Measurements from ENCODE around the gene PPP1R14C.

Gene PPP1R14C

GRCh38 chr6:150228072-150228733 is 85.4 kb downstream of the PPP1R14C start:
- no peak for DNase-seq

GRCh38 chr6:150229436-150230163 is 86.8 kb downstream of the PPP1R14C start:
- no peak for DNase-seq

GRCh38 chr6:150230164-150230561 is 87.3 kb downstream of the PPP1R14C start:
- no peak for DNase-seq

- no peak for DNase-seq
Observed at GRCh38 chr6:150230832-150231524, 88.1 kb downstream of the PPP1R14C start.

GRCh38 chr6:150231525-150231850 is 88.6 kb downstream of the PPP1R14C start:
- DNase-seq = no peak

GRCh38 chr6:150233843-150234269 is 91.0 kb downstream of the PPP1R14C start:
- no peak for DNase-seq

- no peak for DNase-seq
Observed at GRCh38 chr6:150235218-150235617, 92.4 kb downstream of the PPP1R14C start.

GRCh38 chr6:150236114-150236513 is 93.3 kb downstream of the PPP1R14C start:
- no peak for DNase-seq

- no peak for DNase-seq
Observed at GRCh38 chr6:150236544-150236943, 93.7 kb downstream of the PPP1R14C start.

GRCh38 chr6:150237626-150238025 is 94.8 kb downstream of the PPP1R14C start:
- DNase-seq = no peak

- DNase-seq = no peak
Observed at GRCh38 chr6:150238336-150238741, 95.5 kb downstream of the PPP1R14C start.

GRCh38 chr6:150238846-150239407 is 96.1 kb downstream of the PPP1R14C start:
- DNase-seq = no peak

GRCh38 chr6:150241756-150242155 is 98.9 kb downstream of the PPP1R14C start:
- peak; percentile 65 for DNase-seq

GRCh38 chr6:150243620-150244314 is 100.9 kb downstream of the PPP1R14C start:
- DNase-seq = no peak

- no peak for DNase-seq
Observed at GRCh38 chr6:150245148-150245935, 102.5 kb downstream of the PPP1R14C start.

GRCh38 chr6:150247803-150248202 is 105.0 kb downstream of the PPP1R14C start:
- DNase-seq = no peak

- DNase-seq = no peak
Observed at GRCh38 chr6:150248300-150248699, 105.5 kb downstream of the PPP1R14C start.

GRCh38 chr6:150249261-150249660 is 106.4 kb downstream of the PPP1R14C start:
- DNase-seq = no peak

- DNase-seq = no peak
Observed at GRCh38 chr6:150250826-150251225, 108.0 kb downstream of the PPP1R14C start.

- no peak for DNase-seq
Observed at GRCh38 chr6:150251566-150252186, 108.8 kb downstream of the PPP1R14C start.

GRCh38 chr6:150252714-150253444 is 110.0 kb downstream of the PPP1R14C start:
- no peak for DNase-seq

Data from activated effector memory CD4-positive, alpha-beta T cell treated with anti-CD3 and anti-CD28 coated beads, Interleukin-2, amount 50 U/mL, for 16 hours (primary cell).